Sigmoid colon (tissue), 3 donors: ENCODE data around the gene SLC51B.

Experiments
- CTCF ChIP-seq, 4 experiments: fragments of 450-650 bp in 3 of 4; fragments of 200-600 bp in 1 of 4; IDR thresholded peaks; one replicate each; pipeline ENCODE4 v1.5.1; 2016 to 2019; ENCODE audit warnings: antibody characterized with exemption in 4 of 4, mild to moderate bottlenecking in 3 of 4, moderate library complexity in 2 of 4
- POLR2A ChIP-seq, 2 donors: fragments of 450-650 bp; IDR thresholded peaks; one replicate each; pipeline ENCODE4 v1.6.1; 2016; ENCODE audit warnings: antibody characterized with exemption in 2 of 2, mild to moderate bottlenecking in 2 of 2, moderate library complexity in 2 of 2

GRCh38 chr15:65069179-65069578 lies 24.0 kb downstream of the SLC51B start:
- TF ChIP-seq CTCF (IDR thresholded peaks at IDR 0.05) (no peak), POLR2A (IDR thresholded peaks at IDR 0.05) (no peak)
